HepG2 (cell line): ENCODE data around the gene CYP2W1. TPM values are rescaled to one million over a fixed set of nuclear protein-coding genes. Genes with fewer than 3 reads are reported as not detected.

Experiments used
- CAMTA2 ChIP-seq: sonication (generic); formaldehyde crosslinking; IDR thresholded peaks from 2 replicates; pipeline ENCODE4 v1.4.0; 2020; ENCODE audit warnings: mild to moderate bottlenecking, missing genetic modification reagents, borderline replicate concordance
- EHMT2 ChIP-seq: fragments of 200-600 bp; sonication (generic); IDR thresholded peaks from 2 replicates; pipeline ENCODE4 v1.7.0; 2017; ENCODE audit warnings: antibody characterized with exemption, low read depth, low read length, borderline replicate concordance
- HES4 ChIP-seq: sonication (generic); formaldehyde crosslinking; IDR thresholded peaks from 2 replicates; pipeline ENCODE4 v1.9.0; 2021; ENCODE audit warnings: mild to moderate bottlenecking, missing genetic modification reagents, borderline replicate concordance
- HMG20B ChIP-seq: conservative IDR thresholded peaks from 2 replicates; pipeline ENCODE4 v1.6.1; 2016; ENCODE audit warnings: missing genetic modification reagents, missing compliant biosample characterization
- HNRNPK ChIP-seq: fragments of 200-400 bp; formaldehyde crosslinking; IDR thresholded peaks from 2 replicates; pipeline ENCODE4 v1.6.1; 2018; ENCODE audit warnings: low read length, low read depth, moderate library complexity, mild to moderate bottlenecking; ENCODE audit not compliant: poor library complexity, severe bottlenecking
- IKZF4 ChIP-seq: sonication (generic); formaldehyde crosslinking; IDR thresholded peaks from 2 replicates; pipeline ENCODE4 v1.5.1; 2020; ENCODE audit warnings: borderline replicate concordance, mild to moderate bottlenecking, low read depth, missing genetic modification reagents; ENCODE audit errors: not compliant biosample characterization
- KDM2A ChIP-seq: sonication (generic); formaldehyde crosslinking; IDR thresholded peaks from 2 replicates; pipeline ENCODE4 v1.4.0; 2020; ENCODE audit warnings: low read depth, missing genetic modification reagents, borderline replicate concordance
- KLF13 ChIP-seq: sonication (generic); formaldehyde crosslinking; IDR thresholded peaks from 2 replicates; pipeline ENCODE4 v1.4.0; 2020; ENCODE audit warnings: mild to moderate bottlenecking, missing genetic modification reagents
- MAFK ChIP-seq, 2 experiments: IDR thresholded peaks in 1 of 2; conservative IDR thresholded peaks in 1 of 2; 2 replicates each; pipeline ENCODE4 v1.6.1; 2011; ENCODE audit warnings: improper control_type of control experiment in 2 of 2, low read length in 2 of 2
- NCOR1 ChIP-seq: fragments of 200-600 bp; sonication (generic); IDR thresholded peaks from 2 replicates; pipeline ENCODE4 v1.7.0; 2017; ENCODE audit warnings: antibody characterized with exemption, low read length, borderline replicate concordance
- NFATC3 ChIP-seq: sonication (generic); formaldehyde crosslinking; IDR thresholded peaks from 2 replicates; pipeline ENCODE4 v1.5.1; 2020; ENCODE audit warnings: mild to moderate bottlenecking, missing genetic modification reagents
- NR3C1 ChIP-seq: sonication (generic); formaldehyde crosslinking; IDR thresholded peaks from 2 replicates; pipeline ENCODE4 v1.4.0; 2020; ENCODE audit warnings: missing genetic modification reagents
- PHF20 ChIP-seq: sonication (generic); formaldehyde crosslinking; IDR thresholded peaks from 2 replicates; pipeline ENCODE4 v1.5.0; 2020; ENCODE audit warnings: mild to moderate bottlenecking, missing genetic modification reagents
- PPARG ChIP-seq: conservative IDR thresholded peaks from 2 replicates; pipeline ENCODE4 v1.6.1; 2016; ENCODE audit warnings: missing biosample characterization, missing genetic modification reagents
- PRMT3 ChIP-seq: sonication (generic); formaldehyde crosslinking; IDR thresholded peaks from 2 replicates; pipeline ENCODE4 v1.8.1; 2022; ENCODE audit warnings: low read depth, mild to moderate bottlenecking, moderate library complexity, missing genetic modification reagents, borderline replicate concordance
- SATB2 ChIP-seq: sonication (generic); formaldehyde crosslinking; IDR thresholded peaks from 2 replicates; pipeline ENCODE4 v1.5.0; 2020; ENCODE audit warnings: missing genetic modification reagents
- TARDBP ChIP-seq: sonication (generic); formaldehyde crosslinking; IDR thresholded peaks from 2 replicates; pipeline ENCODE4 v1.8.0; 2022; ENCODE audit warnings: mild to moderate bottlenecking, missing genetic modification reagents
- TBP ChIP-seq: sonication (generic); formaldehyde crosslinking; IDR thresholded peaks from 2 replicates; pipeline ENCODE4 v1.5.0; 2020; ENCODE audit warnings: missing genetic modification reagents
- TP53 ChIP-seq: sonication (generic); formaldehyde crosslinking; conservative IDR thresholded peaks from 2 replicates; pipeline ENCODE4 v1.4.0; 2020; ENCODE audit warnings: missing genetic modification reagents
- YEATS4 ChIP-seq: sonication (generic); formaldehyde crosslinking; IDR thresholded peaks from 2 replicates; pipeline ENCODE4 v1.4.0; 2020; ENCODE audit warnings: missing genetic modification reagents, borderline replicate concordance
- ZBTB8A ChIP-seq: sonication (generic); formaldehyde crosslinking; IDR thresholded peaks from 2 replicates; pipeline ENCODE4 v1.4.0; 2020; ENCODE audit warnings: mild to moderate bottlenecking, low read depth, missing genetic modification reagents, borderline replicate concordance
- ZFX ChIP-seq: sonication (generic); formaldehyde crosslinking; IDR thresholded peaks from 2 replicates; pipeline ENCODE4 v1.4.0; 2020; ENCODE audit warnings: mild to moderate bottlenecking, low read depth, missing genetic modification reagents, moderate library complexity
- ZNF136 ChIP-seq: sonication (generic); formaldehyde crosslinking; IDR thresholded peaks from 2 replicates; pipeline ENCODE4 v1.8.1; 2022; ENCODE audit warnings: low read depth, mild to moderate bottlenecking, moderate library complexity, missing genetic modification reagents
- ZNF205 ChIP-seq: IDR thresholded peaks from 2 replicates; pipeline ENCODE4 v1.6.1; 2018; ENCODE audit warnings: missing biosample characterization, missing genetic modification reagents
- ZNF274 ChIP-seq: sonication (generic); formaldehyde crosslinking; IDR thresholded peaks from 2 replicates; pipeline ENCODE4 v1.5.1; 2020; ENCODE audit warnings: mild to moderate bottlenecking, missing genetic modification reagents
- ZNF770 ChIP-seq: sonication (generic); formaldehyde crosslinking; IDR thresholded peaks from 2 replicates; pipeline ENCODE4 v1.5.0; 2020; ENCODE audit warnings: mild to moderate bottlenecking, missing genetic modification reagents
- ZNF891 ChIP-seq: sonication (generic); formaldehyde crosslinking; IDR thresholded peaks from 2 replicates; pipeline ENCODE4 v1.5.0; 2020; ENCODE audit warnings: mild to moderate bottlenecking, missing genetic modification reagents
- polyA plus RNA-seq, 8 experiments: library from polyadenylated mRNA; depleted of rRNA in 3 of 8; stranded (reverse) in 7 of 8; unstranded in 1 of 8; fragments of >200 nt; fragmentation: Illumina TruSeq in 4 of 8; extraction: Trizol in 4 of 8; gene quantifications; 2 replicates each; pipeline versions ENCODE4 v1.2.1 to v1.2.3, GENCODE V29; 2011 to 2016; ENCODE audit warnings: low read depth in 4 of 8, missing spikeins in 1 of 8, mixed read lengths in 1 of 8; ENCODE audit not compliant: insufficient read depth in 1 of 8
- total RNA-seq, 5 experiments: library from RNA; depleted of rRNA; stranded (reverse); fragments of >200 nt; fragmentation: Illumina TruSeq; extraction: Trizol; gene quantifications; 2 replicates each; pipeline ENCODE4 v1.2.3, GENCODE V29; 2016; ENCODE audit warnings: low read depth in 1 of 5

The CYP2W1 gene
- total and polyA plus RNA-seq, 2 of the 13 experiments (the other 11 are each of a cell fraction or from before 2014, with no cell fraction given) = 19.5 to 31.7 TPM

- TF ChIP-seq HNRNPK = no peak
- no peak for TF ChIP-seq MAFK (conservative IDR thresholded peaks at IDR 0.05 in 1 of 2, IDR thresholded peaks at IDR 0.05 in 1 of 2; ENCODE audit: low read length in 2 of 2)
- no peak for TF ChIP-seq TP53
- TF ChIP-seq IKZF4 (CRISPR knock-in tag) = no peak
- no peak for TF ChIP-seq ZNF274 (CRISPR knock-in tag)
- no peak for TF ChIP-seq PRMT3 (CRISPR knock-in tag)
- TF ChIP-seq ZFX = peak; percentile 19; the same call in 1 of the 2 replicates
- no peak; the same call in 1 of the 2 replicates for TF ChIP-seq YEATS4 (CRISPR knock-in tag)
- TF ChIP-seq PHF20 (CRISPR knock-in tag) = no peak
- no peak for TF ChIP-seq SATB2
- no peak; the same call in 1 of the 2 replicates for TF ChIP-seq CAMTA2 (CRISPR knock-in tag)
- TF ChIP-seq ZNF136 (CRISPR knock-in tag) = no peak
- no peak for TF ChIP-seq NFATC3 (CRISPR knock-in tag)
- TF ChIP-seq NR3C1 (CRISPR knock-in tag) = no peak
- TF ChIP-seq ZNF891 (CRISPR knock-in tag) = no peak
- no peak for TF ChIP-seq TBP (CRISPR knock-in tag)
- no peak for TF ChIP-seq ZBTB8A (CRISPR knock-in tag)
- TF ChIP-seq KLF13 (CRISPR knock-in tag) = no peak
- no peak for TF ChIP-seq HMG20B (CRISPR knock-in tag)
- no peak for TF ChIP-seq ZNF205
- peak; percentile 14; the same call in 1 of the 2 replicates for TF ChIP-seq TARDBP
- TF ChIP-seq EHMT2 = no peak
- TF ChIP-seq KDM2A = no peak
- TF ChIP-seq ZNF770 (CRISPR knock-in tag) = peak; percentile 95
- no peak for TF ChIP-seq HES4
- TF ChIP-seq NCOR1 = no peak
- TF ChIP-seq PPARG (CRISPR knock-in tag) = no peak
These were observed 7.1 kb upstream of the CYP2W1 start (continued) for GRCh38 chr7:975702-976473.
